HEK293 (cell line): Measurements from ENCODE around the gene MAL.

Source experiments
- CTCF ChIP-seq: fragments of 450-650 bp; formaldehyde crosslinking; IDR thresholded peaks from 2 replicates; pipeline ENCODE4 v1.5.1; 2016; ENCODE audit warnings: missing biosample characterization, missing genetic modification characterization
- MYNN ChIP-seq: fragments of 450-650 bp; formaldehyde crosslinking; IDR thresholded peaks from 2 replicates; pipeline ENCODE4 v1.5.1; 2016; ENCODE audit warnings: missing biosample characterization, missing genetic modification characterization, borderline replicate concordance
- OVOL3 ChIP-seq: fragments of 450-650 bp; formaldehyde crosslinking; IDR thresholded peaks from 2 replicates; pipeline ENCODE4 v1.5.1; 2016; ENCODE audit warnings: missing biosample characterization, missing genetic modification characterization
- ZBTB11 ChIP-seq: fragments of 450-650 bp; formaldehyde crosslinking; conservative IDR thresholded peaks from 2 replicates; pipeline ENCODE4 v1.5.1; 2016; ENCODE audit warnings: low read depth, missing biosample characterization, missing genetic modification characterization
- ZBTB17 ChIP-seq: fragments of 450-650 bp; formaldehyde crosslinking; IDR thresholded peaks from 2 replicates; pipeline ENCODE4 v1.5.1; 2016; ENCODE audit warnings: missing biosample characterization, missing genetic modification characterization
- ZBTB44 ChIP-seq: fragments of 450-650 bp; IDR thresholded peaks from 2 replicates; pipeline ENCODE4 v1.5.1; 2018; ENCODE audit warnings: missing biosample characterization, mild to moderate bottlenecking, missing genetic modification characterization
- ZEB2 ChIP-seq: fragments of 450-650 bp; formaldehyde crosslinking; IDR thresholded peaks from 2 replicates; pipeline ENCODE4 v1.5.1; 2016; ENCODE audit warnings: missing biosample characterization, missing genetic modification characterization
- ZNF335 ChIP-seq: fragments of 450-650 bp; formaldehyde crosslinking; conservative IDR thresholded peaks from 2 replicates; pipeline ENCODE4 v1.5.1; 2016; ENCODE audit warnings: missing biosample characterization, missing genetic modification characterization
- ZNF366 ChIP-seq: fragments of 450-650 bp; formaldehyde crosslinking; conservative IDR thresholded peaks from 2 replicates; pipeline ENCODE4 v1.5.1; 2016; ENCODE audit warnings: missing biosample characterization, missing genetic modification characterization
- ZNF416 ChIP-seq: fragments of 450-650 bp; formaldehyde crosslinking; IDR thresholded peaks from 2 replicates; pipeline ENCODE4 v1.5.1; 2016; ENCODE audit warnings: missing biosample characterization, missing genetic modification characterization
- ZNF510 ChIP-seq: fragments of 450-650 bp; formaldehyde crosslinking; IDR thresholded peaks from 2 replicates; pipeline ENCODE4 v1.5.1; 2018; ENCODE audit warnings: mild to moderate bottlenecking, missing genetic modification characterization, missing biosample characterization; ENCODE audit not compliant: insufficient replicate concordance
- ZNF623 ChIP-seq: fragments of 450-650 bp; formaldehyde crosslinking; IDR thresholded peaks from 2 replicates; pipeline ENCODE4 v1.5.1; 2016; ENCODE audit warnings: missing biosample characterization, missing genetic modification characterization
- ZNF660 ChIP-seq: fragments of 450-650 bp; IDR thresholded peaks from 2 replicates; pipeline ENCODE4 v1.5.1; 2018; ENCODE audit warnings: missing biosample characterization, mild to moderate bottlenecking, missing genetic modification characterization
- ZSCAN4 ChIP-seq: fragments of 450-650 bp; formaldehyde crosslinking; IDR thresholded peaks from 2 replicates; pipeline ENCODE4 v1.5.1; 2017; ENCODE audit warnings: missing biosample characterization, missing genetic modification characterization

DNA sequence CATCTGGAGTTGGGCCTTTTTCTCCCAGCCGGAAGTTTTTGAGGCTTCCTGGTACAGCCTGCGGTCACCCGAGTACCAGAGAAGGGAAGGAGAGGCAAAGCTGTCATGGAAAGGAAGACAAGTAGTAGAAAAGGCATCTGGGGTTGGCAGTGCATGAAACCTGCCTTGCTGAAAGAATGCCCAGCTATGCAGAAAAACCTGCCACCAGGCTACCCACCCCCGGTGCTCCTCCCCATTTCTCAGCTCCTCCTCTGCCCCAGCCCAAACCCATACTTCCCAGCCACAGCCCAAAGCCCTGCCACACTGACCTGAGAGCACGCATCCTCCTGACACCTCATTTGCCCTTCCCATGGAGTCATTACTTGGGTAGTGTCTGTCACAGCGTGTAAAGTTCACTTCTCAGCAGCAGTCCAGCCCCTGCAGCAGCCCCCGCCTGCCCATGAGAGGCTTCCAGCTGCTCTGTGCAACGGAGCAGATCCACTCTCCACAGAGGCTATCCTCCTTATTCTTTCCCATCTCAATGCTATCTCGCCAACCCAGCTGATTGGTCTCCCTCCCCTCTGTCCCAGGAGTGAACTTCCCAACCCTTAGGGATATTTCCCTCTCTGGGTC lies 40.4 kb upstream of the MAL start:
- TF ChIP-seq ZNF623 (tag by site-specific recombination) (no peak), CTCF (tag by site-specific recombination) (no peak), ZBTB11 (tag by site-specific recombination) (no peak), ZBTB17 (tag by site-specific recombination) (no peak), ZNF335 (tag by site-specific recombination) (no peak), ZBTB44 (tag by site-specific recombination) (no peak), OVOL3 (tag by site-specific recombination) (no peak), ZNF510 (no peak), ZEB2 (tag by site-specific recombination) (no peak), ZNF366 (tag by site-specific recombination) (no peak), ZNF416 (no peak), ZNF660 (tag by site-specific recombination) (no peak), MYNN (tag by site-specific recombination) (no peak), ZSCAN4 (tag by site-specific recombination) (no peak)
